AG08396 (cell line): ENCODE data around the gene CDC14C.

Source experiments
- DNase-seq: peaks from one replicate; pipeline ENCODE4 v3.0.0; 2012; ENCODE audit warnings: low spot score, mixed read lengths

The CDC14C gene

GRCh38 chr7:48976253-48976652 is 51.9 kb downstream of the CDC14C start:
- DNase-seq: no peak

- no peak for DNase-seq
These were observed 52.5 kb downstream of the CDC14C start for GRCh38 chr7:48976850-48977249.
